GM18867 (cell line): ENCODE results near the gene HSPA9.
"Not testable (repeated sequence)": the region's sequence is repeated elsewhere in the genome, so short reads cannot be mapped to it uniquely, and the experiment has no call there.

Experiments
- ATAC-seq: cut with Tn5 transposase; IDR thresholded peaks from one replicate; pipeline ENCODE4 v1.9.1; 2021; ENCODE audit warnings: mild to moderate bottlenecking, moderate library complexity; ENCODE audit not compliant: unreplicated experiment

HSPA9 gene

DNA sequence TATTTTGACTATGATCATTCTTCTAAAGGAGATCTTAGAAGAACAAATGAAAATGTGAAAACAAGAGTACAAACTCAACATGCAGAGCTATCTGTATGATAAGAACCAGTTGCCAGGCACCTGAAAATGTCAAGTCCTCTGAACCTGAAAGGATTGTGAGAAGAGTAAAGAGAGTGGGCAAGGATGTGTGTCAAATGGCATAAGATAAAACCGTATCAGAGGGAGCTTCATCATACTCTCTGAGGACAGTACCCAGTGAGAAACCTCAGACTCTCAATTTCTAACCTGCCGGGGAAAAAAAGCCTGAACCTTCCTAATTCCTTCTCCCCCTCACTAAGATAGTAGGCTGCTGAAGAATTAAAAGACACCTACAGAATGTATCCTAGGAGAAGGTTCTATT lies 39.0 kb downstream of the HSPA9 start:
- ATAC-seq = no peak

GRCh38 chr5:138533973-138534941 lies 40.9 kb downstream of the HSPA9 start:
- no peak for ATAC-seq

DNA sequence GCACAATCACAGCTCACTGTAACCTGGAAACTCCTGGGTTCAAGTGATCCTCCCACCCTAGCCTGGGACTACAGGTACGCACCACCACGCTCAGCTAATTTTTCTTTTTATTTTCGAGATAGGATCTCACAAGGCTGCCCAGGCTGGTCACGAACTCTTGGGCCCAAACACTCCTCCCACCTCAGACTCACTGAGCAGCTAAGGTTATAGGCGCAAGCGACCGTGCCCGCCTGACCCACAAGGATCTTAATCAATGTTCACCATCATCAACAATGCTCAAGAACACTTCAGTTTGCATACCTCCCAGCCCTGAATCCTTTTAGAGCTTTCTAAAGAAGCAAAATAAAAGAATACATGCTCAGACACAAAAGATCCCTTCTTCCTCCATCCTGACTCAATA lies 45.4 kb downstream of the HSPA9 start:
- no peak for ATAC-seq

DNA sequence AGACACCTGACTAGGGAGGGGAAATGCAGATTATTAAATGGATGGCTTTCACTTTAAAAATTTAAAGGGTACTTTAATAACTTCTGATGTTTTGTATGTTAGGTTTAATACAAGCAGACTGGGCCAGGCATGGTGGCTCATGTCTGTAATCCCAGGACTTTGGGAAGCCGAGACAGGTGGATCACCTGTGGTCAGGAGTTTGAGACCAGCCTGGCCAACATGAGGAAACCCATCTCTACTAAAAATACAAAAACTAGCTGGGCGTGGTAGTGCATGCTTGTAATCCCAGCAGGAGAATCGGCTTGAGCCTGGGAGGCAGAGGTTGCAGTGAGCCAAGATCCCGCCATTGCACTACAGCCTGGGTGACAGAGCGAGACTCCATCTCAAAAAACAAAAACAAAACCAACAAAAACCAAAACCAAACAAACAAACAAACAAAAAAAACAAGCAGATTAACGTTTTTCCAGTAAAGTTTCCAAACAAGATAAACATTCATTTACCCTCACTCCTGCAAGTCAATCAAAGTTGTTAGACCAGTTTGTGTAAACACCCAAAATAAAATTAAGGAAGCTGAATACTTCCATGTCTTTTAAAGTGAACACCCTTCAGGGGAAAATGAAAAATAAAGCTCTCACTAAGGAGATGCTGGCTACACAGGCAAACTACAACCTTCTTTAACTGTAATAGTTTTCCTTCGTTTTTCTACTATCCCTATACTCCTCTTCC lies 46.3 kb downstream of the HSPA9 start:
- ATAC-seq = no peak

GRCh38 chr5:138528208-138528607 lies 47.0 kb downstream of the HSPA9 start:
- no peak for ATAC-seq

GRCh38 chr5:138527170-138527569 lies 48.0 kb downstream of the HSPA9 start:
- ATAC-seq = no peak

DNA sequence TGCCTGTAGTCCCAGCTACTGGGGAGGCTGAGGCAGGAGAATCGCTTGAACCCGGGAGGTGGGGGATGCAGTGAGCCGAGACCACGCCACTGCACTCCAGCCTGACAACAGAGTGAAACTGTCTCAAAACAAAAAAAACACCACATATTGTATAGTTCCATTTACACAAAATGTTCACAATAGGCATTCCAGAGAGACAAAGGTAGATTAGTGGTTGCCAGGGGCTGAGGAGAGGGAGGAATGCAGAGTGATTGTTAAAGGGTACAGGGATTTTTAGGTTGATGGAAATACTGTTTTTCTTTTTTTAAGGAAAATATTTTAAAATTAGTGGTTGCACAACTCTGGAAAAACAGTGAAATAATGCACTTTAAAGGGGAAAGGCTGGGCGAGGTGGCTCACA lies 51.8 kb downstream of the HSPA9 start:
- no peak for ATAC-seq

DNA sequence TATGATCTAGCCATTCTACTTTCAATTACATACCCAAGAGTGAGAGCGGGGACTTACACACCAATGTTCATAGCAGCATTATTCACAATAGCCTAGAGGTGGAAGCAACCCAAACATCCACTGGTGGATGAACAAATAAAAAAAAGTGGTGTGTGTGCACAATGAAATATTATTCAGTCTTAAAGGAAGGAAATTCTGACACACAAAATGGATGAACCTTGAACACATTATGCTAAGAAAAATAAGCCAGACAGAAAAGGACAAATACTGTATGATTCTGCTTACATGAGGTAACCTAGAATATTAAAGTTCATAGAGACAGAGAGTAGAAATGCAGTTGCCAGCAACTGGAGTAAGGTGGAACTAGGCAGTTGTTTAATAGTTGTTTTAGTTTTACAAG lies 54.2 kb downstream of the HSPA9 start:
- ATAC-seq = no peak

DNA sequence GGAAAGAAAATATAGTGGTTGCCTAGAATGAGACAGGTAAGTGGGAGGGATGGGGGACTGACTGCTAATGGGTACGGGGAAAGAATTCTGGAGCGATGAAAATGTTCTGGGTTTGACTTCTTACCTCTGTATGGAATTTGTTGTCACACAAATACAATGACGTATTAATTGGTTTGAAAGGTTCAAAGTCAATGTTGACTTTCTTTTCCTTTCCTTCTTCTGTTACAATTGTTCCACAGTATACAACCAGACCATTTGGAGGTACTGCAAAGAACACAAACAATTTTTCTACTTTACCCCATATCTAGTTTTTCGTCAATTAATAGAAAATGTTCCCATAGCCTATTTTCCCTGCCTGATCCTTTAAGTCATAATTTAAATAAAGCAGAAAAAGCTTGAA lies 57.8 kb downstream of the HSPA9 start:
- no peak for ATAC-seq

- no peak for ATAC-seq
These were observed 59.5 kb downstream of the HSPA9 start for GRCh38 chr5:138515556-138516245.

- no peak for ATAC-seq
These were observed 61.2 kb downstream of the HSPA9 start for GRCh38 chr5:138514021-138514420.

DNA sequence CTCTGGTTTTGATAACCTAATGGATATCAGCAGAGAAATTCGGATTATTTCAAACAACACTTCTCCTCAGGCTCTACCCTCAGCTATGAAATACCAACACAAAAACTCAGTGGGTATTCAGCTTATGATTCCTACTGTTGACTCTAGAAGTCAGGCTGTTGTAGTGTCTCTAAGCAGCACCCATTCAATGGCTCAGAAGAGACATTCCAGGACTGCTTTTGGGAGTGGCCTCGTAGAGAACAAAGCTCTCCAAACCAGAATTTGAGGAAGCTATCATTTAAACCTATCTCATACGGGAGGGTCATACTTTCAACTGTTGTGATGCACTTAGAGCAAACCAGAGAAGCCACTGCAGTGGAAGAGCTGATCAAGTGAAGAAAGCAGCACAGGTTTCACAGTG lies 66.2 kb downstream of the HSPA9 start:
- no peak for ATAC-seq

DNA sequence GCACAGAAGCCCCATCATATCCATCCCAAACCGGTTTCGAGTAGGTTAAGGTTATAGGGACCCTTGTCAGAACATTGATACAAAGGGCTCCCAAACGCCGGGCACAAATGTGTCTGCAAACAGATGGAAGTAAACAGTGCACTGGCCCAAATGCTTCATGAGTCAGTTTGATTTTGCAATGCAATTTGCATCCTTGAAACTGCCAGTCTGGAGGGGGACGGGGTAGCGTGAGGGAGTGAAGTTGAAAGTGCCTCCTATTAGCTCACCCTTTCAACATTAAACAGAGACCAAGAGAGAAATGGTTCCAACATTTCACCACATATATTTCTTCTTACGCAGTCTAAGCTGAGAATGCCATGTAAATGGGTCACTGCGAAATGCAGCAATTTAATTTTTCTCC lies 67.7 kb downstream of the HSPA9 start:
- ATAC-seq = not testable (repeated sequence)

GRCh38 chr5:138506370-138507306 lies 68.6 kb downstream of the HSPA9 start:
- no peak for ATAC-seq

- ATAC-seq = no peak
These were observed 70.4 kb downstream of the HSPA9 start for GRCh38 chr5:138504799-138505198.
